Left lung (tissue), 10 donors: ENCODE results near the gene CWC25. TPM values are rescaled to one million over a fixed set of nuclear protein-coding genes. Genes with fewer than 3 reads are reported as not detected.

Experiments
- ATAC-seq: fragments of 200-7000 bp; cut with Tn5 transposase; one replicate; pipeline ENCODE4 v1.9.1; 2020; ENCODE audit warnings: moderate library complexity
- DNase-seq, 4 donors: peaks; one replicate each; pipeline ENCODE4 v3.0.0-alpha.2; 2013 to 2020
- H3K27ac ChIP-seq, 2 donors: fragments of 200-600 bp; sonication (generic) in 1 of 2; one replicate each; pipeline versions ENCODE4 v1.5.0 to v1.8.0; 2020 to 2021
- H3K27me3 ChIP-seq, 2 donors: fragments of 200-600 bp; sonication (generic) in 1 of 2; one replicate each; pipeline versions ENCODE4 v1.5.0 to v1.8.0; 2020 to 2021
- H3K36me3 ChIP-seq, 2 donors: fragments of 200-600 bp; sonication (generic) in 1 of 2; one replicate each; pipeline versions ENCODE4 v1.5.0 to v1.8.0; 2020 to 2021
- H3K4me1 ChIP-seq, 2 donors: fragments of 200-600 bp; one replicate each; pipeline ENCODE4 v1.8.0; 2021
- H3K4me3 ChIP-seq, 2 donors: fragments of 200-600 bp; sonication (generic) in 1 of 2; one replicate each; pipeline versions ENCODE4 v1.5.0 to v1.8.0; 2020 to 2021; ENCODE audit warnings: mild to moderate bottlenecking in 1 of 2
- H3K9me3 ChIP-seq, 2 donors: fragments of 200-600 bp; sonication (generic) in 1 of 2; one replicate each; pipeline versions ENCODE4 v1.5.0 to v1.8.0; 2020 to 2021
- intact Hi-C, 2 donors: fragments of 100-400 bp; cut with DNase I; formaldehyde crosslinking; loops; one replicate each; pipeline versions ENCODE4 v1.11.2 to v1.14.2; 2022
- polyA plus RNA-seq, 6 donors: library from polyadenylated mRNA; unstranded; fragments of 120-200 nt; gene quantifications; one replicate each; pipeline ENCODE4 v1.2.1, GENCODE V29; 2013; ENCODE audit not compliant: insufficient read length in 6 of 6
- total RNA-seq, 2 donors: library from RNA; stranded (reverse); fragmentation: NEBNext Ultra II Directional; extraction: Animal tissue kit (Norgen Biotek cat#: 25700); gene quantifications; one replicate each; pipeline ENCODE4 v1.2.1, GENCODE V29; 2021
- TF ChIP-seq, protein P1 (sequence below), 2 donors: fragments of 200-600 bp; sonication (generic) in 1 of 2; IDR thresholded peaks; one replicate each; pipeline versions ENCODE4 v1.5.0 to v1.8.0; 2021; ENCODE audit warnings: antibody characterized with exemption in 2 of 2
- donor health status: DM: no; HTN: yes; CAD: no.
- donor health status: DM: no; HTN: no; CAD: no.

Gene CWC25
- total and polyA plus RNA-seq, 8 donors, result 15.0 to 29.3 (median 25.6) TPM

DNA sequence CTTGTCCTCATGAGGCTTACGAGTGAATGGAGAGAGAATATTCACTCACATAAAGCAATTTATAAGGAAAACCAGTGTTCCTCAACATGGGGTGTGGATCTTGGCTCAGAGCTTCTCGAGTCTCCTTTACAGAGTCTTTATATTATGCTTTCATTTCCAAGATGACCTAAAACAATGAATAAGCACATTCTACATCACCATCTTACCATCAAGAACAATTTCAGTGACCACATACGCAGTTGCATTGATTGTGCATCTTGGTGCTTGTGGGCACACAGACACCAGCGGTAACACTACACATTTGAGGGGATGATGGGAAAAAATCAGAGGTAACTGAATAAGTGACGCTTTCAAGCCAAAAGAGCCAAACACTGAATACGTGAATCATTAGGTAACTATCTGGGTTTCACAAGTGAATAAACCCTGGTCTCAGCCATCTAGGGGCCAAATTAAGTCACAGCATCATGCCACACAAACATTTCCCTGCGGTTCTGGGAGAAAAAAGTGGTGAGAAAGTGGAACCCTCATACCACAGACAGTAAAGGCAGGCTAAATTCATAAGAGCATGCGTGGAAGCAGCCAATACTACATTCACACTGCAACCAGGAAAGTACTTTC, 9.4 kb downstream of the CWC25 start:
- intact Hi-C loops, result no loop called here
- TF ChIP-seq, protein P1, sequence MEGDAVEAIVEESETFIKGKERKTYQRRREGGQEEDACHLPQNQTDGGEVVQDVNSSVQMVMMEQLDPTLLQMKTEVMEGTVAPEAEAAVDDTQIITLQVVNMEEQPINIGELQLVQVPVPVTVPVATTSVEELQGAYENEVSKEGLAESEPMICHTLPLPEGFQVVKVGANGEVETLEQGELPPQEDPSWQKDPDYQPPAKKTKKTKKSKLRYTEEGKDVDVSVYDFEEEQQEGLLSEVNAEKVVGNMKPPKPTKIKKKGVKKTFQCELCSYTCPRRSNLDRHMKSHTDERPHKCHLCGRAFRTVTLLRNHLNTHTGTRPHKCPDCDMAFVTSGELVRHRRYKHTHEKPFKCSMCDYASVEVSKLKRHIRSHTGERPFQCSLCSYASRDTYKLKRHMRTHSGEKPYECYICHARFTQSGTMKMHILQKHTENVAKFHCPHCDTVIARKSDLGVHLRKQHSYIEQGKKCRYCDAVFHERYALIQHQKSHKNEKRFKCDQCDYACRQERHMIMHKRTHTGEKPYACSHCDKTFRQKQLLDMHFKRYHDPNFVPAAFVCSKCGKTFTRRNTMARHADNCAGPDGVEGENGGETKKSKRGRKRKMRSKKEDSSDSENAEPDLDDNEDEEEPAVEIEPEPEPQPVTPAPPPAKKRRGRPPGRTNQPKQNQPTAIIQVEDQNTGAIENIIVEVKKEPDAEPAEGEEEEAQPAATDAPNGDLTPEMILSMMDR (IDR thresholded peaks at IDR 0.05), result no peak
- Histone ChIP-seq H3K27ac (no peak overlapping the region), H3K36me3 (peaks cover 0 to 100% of the 10 kb centered on the region in 2 donors), H3K4me3 (no peak overlapping the region), H3K4me1 (no peaks in the 10 kb centered on the region), H3K9me3 (no peaks in the 10 kb centered on the region), H3K27me3 (no peaks in the 10 kb centered on the region)
- DNase-seq, result no peak
- ATAC-seq, result no peak

DNA sequence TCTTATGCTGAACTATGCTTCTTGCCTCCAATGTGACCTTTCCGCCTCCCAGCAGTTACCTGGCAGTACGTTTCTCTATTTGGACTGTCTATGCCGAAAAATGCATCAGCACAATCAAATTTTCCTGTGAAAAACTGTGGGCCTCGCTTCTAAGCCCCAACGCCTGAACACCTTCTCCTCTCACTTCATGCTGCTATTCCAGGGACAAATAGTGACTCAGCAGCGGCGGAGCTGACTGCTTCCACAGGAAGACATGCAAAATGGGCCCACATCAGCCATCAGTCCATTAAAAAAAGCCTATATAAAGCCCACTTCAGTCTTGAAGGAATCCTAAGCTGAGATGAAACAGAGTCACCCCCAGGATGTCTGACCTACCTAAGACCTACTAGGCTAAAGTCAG, 15.3 kb downstream of the CWC25 start:
- no peaks in the 10 kb centered on the region for H3K4me1 ChIP-seq
- TF ChIP-seq, protein P1 (IDR thresholded peaks at IDR 0.05), result no peak
- no peaks in the 10 kb centered on the region for H3K27me3 ChIP-seq
- H3K36me3 ChIP-seq, result peaks cover 0 to 100% of the 10 kb centered on the region in 2 donors
- DNase-seq (no peak), ATAC-seq (no peak)
- no peaks in the 10 kb centered on the region for H3K9me3 ChIP-seq
- H3K4me3 ChIP-seq, result no peak overlapping the region
- H3K27ac ChIP-seq, result no peak overlapping the region
- intact Hi-C loops, result no loop called here

DNA sequence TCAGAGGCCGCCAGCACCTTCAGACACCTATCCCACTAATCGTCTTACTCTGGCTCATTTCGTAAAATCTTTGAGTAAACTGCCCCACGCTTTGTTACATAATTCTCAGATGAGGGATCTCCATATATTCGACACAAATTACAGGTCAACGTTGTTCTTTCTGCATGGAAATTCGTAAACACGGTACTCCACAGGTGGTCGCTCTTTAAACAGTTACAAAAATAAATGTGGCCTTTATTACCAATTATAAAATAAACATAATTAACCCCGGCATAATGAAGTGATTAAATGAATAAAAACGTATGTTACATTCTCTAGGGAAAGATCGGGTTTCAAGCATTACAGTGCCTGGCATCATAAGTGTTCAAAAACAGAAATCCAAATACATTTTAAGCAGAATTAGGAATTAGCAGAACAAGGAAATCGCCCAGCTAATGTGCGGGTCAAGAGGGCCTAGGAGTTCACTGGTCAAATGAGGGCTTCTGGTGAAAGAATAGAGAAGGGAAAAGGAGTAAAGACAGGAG, 24.8 kb downstream of the CWC25 start:
- ATAC-seq, result no peak
- intact Hi-C loops, result no loop called here

DNA sequence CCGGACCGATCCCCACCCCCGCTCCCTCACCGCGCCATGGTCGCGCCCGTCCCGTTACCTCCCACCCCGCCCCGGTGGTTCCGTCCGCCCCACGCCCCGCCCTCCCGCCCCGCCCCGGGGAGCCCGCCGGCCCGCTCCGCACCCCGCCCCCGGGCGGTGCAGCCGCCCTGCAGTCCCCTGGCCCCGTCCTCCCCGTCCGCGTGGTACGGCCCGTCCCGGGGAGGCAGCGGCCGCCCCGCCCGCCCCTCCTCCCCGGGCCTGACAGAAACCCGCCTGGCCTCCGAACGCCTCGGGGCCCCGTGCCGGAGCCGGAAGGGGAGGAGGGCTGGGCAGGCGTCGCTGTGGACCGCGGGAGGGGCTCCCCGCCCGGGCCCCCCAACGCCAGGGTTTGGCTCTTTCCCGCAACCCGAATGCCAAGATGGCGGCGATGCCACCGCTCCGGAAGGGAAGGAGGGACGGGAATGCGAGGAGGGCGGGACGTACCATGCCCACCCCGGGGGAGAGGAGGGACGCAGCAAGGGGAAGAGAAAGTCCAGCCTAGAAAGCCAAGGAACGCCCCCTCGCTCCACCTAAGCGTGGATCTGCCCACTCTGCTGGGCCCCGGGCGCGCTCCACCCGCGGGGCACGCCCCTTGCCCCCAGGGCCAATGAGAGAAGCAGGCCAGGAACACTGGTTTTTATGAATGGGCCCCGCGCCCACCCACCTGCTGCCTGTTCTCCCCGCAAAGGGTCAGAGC, 25.5 kb downstream of the CWC25 start, which contains the start of gene PIP4K2B:
Gene PIP4K2B (minus strand): TSS at position 56 of the 736 bp plus-strand sequence. CDS start 132 bp downstream, outside the sequence.
- Histone ChIP-seq H3K27me3 (no peaks in the 10 kb centered on the region), H3K4me3 (peak within 1 kb of the TSS; percentile 88 to 90), H3K9me3 (no peaks in the 10 kb centered on the region), H3K36me3 (peaks cover 0 to 50% of the 10 kb centered on the region in 2 donors), H3K27ac (peak within 1 kb of the TSS; percentile 99), H3K4me1 (peaks cover 18 to 42% of the 10 kb centered on the region in 2 donors)
- TF ChIP-seq, protein P1 (IDR thresholded peaks at IDR 0.05), result no peak
- DNase-seq (peak; percentile 96 to 98 (median 97)), ATAC-seq (peak; percentile 96)
- intact Hi-C loops, result no loop called here

More for the DNA sequence above, 24.8 kb downstream of the CWC25 start:
- DNase-seq, result no peak
- H3K4me1 ChIP-seq, result peaks cover 18 to 42% of the 10 kb centered on the region in 2 donors
- no peaks in the 10 kb centered on the region for H3K9me3 ChIP-seq
- H3K27me3 ChIP-seq, result no peaks in the 10 kb centered on the region
- H3K4me3 ChIP-seq, result peak overlapping the region; percentile 88 to 90
- TF ChIP-seq, protein P1 (IDR thresholded peaks at IDR 0.05), result no peak
- H3K36me3 ChIP-seq, result peaks cover 0 to 54% of the 10 kb centered on the region in 2 donors
- H3K27ac ChIP-seq, result peak overlapping the region; percentile 99
